HG03521 (cell line): ENCODE data around the gene FAM107A.
"Not testable (repeated sequence)": the region's sequence is repeated elsewhere in the genome, so short reads cannot be mapped to it uniquely, and the experiment has no call there.

Experiments used
- ATAC-seq: cut with Tn5 transposase; IDR thresholded peaks from one replicate; pipeline ENCODE4 v1.9.1; 2021; ENCODE audit warnings: mild to moderate bottlenecking, moderate library complexity; ENCODE audit not compliant: unreplicated experiment

The FAM107A gene

GRCh38 chr3:58537412-58538301 is 39.5 kb downstream of the FAM107A start:
- no peak for ATAC-seq

DNA sequence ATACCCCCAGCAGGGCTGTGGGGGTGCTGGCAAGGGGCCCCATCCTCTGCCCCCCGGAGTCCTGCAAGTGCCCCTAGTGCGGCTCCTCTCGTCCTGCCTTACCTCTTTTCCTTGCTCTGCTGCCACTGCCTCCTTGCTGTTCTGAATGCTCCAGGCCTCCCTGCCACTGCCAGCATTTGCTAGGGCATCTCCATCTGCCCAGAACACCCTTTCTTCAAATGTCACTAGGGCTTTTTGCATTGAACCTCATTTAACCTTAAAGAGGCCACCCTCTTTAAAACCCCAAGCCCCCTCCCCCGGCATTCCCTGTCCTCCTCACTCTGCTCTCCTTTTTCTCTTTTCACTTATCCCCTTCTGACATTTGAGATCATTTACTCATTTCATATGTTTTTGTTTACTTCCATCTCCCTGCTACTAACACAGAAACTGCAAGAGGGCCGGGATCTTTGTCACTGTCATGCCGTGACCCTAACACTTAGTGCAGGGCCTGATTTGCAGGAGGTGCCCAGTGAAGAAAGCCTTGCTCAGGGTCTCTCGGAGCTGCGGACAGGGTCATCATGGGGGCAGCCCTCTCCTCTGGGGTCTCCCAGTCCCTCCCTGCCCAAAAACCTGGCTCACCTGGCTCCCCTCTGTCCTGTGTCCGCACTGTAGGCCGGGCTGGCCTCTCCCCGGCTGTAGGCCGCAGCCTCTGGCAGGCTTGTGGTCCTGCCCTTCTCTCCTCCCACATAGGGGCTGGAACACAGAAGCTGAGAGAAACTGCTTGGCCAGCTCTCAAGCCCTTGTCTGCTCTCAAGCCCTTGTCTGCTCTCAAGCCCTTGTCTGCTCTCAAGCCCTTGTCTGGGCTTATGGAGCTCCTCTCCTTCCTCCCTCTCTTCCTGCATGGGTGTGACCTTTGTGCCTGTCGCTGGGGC is 40.4 kb downstream of the FAM107A start, which contains the start of gene ACOX2:
Gene ACOX2 (minus strand): TSS at position 690 of the 911 bp plus-strand sequence. CDS start 2,084 bp downstream, outside the sequence.
- ATAC-seq: no peak

DNA sequence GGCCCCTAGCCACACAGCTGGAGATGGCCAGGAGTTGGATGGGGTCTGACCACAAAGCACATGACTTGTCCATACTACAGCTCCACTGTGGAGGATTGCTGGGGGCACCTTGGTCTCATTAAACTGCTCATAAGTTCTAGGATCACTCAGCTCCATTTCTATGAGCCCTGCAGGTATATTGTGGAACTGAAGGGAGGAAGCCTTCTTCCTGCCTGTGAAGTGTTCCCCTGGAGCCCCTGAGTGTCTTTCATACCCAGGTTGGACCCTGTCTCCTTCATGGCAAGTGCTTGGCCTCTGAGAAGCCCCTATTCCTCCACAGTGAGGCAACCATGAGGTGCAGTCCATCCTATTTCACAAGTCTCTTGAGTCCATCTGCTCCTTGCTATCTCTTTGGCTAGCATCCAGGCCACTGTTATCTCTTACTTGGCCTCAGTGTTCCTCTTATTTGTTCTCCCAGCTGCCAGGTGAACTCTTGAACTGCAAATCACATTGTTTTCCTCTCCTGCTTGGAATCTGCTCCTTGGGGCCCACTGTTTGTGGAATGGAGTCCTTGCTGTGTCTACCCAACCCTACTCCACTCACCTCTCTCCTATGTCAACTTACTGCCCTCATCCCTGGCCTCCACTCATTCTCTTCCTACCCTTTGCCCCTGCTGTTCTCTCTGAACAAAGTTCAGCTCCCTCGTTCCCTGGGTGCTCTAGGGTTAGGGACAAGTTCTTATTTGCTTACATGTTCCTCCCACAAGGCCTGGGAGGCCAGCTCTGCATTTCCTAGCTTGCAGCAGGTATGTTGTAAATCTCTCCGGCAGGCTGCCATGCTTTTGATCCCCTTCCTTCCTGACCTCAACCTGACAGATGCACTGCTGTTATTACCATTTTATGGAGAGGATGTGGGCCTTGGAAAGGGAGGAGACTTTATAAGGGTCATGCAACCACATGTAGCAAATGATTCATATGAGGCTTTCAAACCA is 41.4 kb downstream of the FAM107A start:
- ATAC-seq: no peak

DNA sequence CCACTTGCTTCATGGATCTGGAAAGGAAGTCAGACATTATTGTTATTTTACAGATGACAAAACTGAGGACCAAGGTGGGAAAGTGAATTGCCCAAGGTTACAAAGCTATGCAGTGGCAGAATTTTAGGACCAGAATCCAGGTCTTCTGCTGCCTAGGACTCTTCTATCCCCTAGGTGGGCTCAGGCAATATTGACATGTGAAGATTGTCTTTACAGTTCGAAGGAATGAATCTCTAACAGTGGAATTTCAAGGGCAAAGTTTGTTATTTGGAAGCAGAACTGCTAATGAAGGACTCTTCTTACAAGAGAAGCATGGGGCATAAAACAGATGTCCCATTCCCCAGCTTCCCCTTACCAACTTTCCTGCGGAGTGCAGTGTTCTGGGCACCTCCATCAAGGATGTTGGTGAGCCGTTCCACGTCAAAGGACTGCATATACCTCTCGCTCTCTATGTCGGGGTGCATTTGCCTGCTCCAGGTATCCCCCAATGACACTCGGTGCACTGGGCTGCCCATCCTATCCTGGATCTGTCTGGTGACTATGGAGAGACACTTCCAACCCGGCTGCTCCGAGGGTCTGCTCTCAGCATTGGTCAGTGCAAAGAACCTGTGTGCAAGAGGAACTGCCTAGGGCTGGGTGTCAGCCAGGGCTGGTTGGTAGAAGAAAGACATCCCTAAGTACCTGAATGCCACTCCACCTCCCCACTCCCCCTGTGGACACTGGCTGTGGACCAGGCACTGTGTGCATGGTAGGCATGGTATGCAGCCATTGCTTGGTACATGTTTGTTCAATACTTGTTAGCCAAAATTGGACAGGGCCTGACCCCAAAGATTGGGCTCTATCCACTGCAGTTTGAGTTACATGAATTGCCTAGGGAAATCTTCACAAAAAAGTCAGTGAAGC is 42.3 kb downstream of the FAM107A start:
- no peak for ATAC-seq

GRCh38 chr3:58532794-58533220 is 44.4 kb downstream of the FAM107A start:
- ATAC-seq: peak; percentile 92

DNA sequence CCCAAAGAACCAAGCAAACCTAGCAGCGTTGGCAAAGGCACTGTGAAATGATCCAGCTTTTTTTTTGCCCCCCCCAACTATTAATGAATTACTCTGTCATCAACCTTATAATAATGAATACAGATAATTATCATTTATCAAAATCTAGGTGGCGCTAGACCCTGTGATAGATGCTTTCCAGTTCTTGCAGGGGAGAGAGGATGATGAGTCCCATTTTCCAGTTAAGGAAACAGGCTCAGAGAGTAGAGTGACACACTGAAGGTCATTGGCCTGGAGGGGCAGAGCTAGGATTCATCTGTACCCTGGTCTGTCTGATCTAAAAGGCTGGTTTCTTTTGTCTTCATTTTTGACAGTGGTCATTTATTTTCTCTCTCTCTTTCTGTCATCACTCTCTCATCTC is 45.2 kb downstream of the FAM107A start:
- no peak for ATAC-seq

DNA sequence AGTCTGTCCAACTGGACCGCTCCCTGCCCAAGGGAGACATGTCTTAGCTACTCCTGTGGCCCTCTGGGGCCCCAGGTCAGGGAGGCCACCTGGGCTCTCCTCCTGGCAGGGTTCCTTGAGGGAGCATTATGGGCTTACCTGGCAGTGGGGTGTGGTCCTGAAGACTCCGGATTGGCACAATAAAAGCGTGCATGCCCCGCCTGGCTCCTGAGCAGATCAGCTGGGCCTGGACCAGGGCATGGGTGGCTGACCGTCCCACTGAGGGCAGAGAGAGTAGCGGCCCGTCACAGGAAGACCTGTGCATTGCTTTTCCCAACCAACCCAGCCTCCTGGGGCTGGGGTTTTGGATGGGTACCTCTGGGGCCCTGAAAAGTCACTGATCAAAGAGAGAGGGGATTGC is 45.6 kb downstream of the FAM107A start:
- ATAC-seq: no peak

DNA sequence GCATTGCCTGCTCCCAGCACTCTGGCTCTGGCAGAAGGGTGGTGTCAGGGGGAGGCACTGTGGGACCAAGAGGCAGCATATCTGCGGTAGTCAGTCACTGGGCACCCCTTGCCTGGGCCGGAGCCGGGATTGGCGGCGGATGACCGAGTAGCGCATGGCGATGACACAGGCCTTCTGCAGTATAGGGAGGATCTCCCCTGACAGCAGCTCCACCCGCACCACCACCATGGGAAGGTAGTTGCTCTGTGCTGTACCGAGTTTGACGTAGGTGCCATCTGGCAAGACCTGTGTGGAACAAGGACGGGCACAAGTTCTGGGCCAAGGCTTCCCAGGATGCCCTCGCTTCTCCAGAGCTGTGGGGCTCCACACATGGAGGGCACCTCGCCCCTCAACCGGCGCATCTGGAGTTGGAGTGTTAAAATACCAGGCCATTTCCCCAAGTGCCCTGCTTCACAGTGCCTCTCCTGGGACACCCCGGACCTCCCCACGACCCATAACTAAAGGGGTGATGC is 46.8 kb downstream of the FAM107A start:
- no peak for ATAC-seq

DNA sequence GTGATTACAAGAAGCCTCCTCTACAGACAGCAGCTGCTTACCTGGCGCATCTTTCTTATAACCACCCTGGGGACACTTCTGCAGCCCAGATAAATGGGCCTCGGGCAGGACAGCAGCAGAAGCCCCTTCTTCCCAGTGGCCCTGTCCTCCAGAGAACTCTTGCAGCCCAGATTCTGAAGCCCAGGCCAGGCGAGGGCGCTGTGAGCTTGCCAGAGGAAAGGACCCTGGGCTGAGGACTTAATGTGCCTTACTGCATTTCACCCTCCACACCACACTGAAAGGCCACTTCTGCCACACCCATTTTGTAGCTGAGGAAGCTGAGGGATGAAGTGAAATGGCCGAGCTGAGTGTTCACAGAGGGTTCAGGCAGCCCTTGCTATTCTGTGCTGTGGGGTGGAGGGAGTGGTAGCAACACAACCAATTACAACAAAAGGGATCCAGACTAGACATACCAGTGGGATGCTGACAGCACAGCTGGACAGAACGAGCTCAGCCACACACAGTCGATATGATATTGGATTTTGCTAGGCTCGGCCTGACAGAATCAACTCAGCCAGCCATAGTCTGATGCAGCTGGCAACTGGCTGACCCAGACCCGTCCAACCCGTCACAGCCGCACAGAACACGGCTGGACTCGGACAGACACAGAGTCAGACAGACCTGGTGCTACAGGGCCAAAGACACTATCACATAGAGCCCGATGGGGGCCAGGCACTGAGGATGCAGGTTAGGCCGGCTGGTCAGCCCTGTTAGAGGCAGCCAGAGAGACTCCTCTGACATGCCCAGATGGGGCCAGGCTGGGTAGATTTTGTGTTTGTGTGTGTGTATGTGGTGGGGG is 47.5 kb downstream of the FAM107A start:
- ATAC-seq: no peak

- no peak for ATAC-seq
Observed at GRCh38 chr3:58528629-58529028, 48.6 kb downstream of the FAM107A start.

DNA sequence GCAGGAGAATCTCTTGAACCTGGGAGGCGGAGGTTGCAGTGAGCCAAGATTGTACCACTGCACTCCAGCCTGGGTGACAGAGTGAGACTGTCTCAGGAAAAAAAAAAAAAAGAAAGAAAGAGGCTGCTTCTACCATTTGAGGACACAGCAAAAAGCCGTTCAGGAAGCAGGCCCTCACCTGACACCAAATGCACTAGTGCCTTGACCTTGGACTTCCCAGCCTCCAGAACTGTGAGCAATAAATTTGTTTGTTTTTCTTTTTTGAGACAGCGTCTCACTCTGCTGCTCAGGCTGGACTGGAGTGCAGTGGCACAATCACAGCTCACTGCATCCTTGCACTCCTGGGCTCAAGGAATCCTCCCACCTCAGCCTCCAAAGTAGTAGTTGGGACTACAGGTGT is 49.8 kb downstream of the FAM107A start:
- not testable (repeated sequence) for ATAC-seq

DNA sequence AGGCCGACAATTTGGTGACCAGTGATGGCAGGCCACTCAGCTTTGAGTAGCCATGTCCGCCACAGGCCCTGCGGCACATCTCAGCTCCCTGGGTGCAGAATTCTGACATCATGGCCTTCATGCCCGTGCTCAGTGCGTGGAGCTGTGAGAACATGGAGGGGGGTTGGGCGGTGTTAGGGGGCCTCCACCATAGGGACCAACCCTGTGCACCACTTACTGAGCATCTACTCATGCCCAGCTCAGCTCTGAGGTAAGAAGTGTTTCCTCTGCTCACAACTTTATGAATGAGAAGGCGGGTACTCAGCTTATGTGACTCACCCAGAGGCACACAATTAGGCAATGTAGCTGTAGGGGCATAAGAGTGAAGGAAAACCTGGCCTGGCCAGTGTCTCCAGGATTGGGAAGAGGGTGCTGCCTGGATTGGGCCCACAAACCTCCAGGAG is 50.7 kb downstream of the FAM107A start:
- no peak for ATAC-seq

- ATAC-seq: no peak
Observed at GRCh38 chr3:58524326-58524888, 52.8 kb downstream of the FAM107A start.

DNA sequence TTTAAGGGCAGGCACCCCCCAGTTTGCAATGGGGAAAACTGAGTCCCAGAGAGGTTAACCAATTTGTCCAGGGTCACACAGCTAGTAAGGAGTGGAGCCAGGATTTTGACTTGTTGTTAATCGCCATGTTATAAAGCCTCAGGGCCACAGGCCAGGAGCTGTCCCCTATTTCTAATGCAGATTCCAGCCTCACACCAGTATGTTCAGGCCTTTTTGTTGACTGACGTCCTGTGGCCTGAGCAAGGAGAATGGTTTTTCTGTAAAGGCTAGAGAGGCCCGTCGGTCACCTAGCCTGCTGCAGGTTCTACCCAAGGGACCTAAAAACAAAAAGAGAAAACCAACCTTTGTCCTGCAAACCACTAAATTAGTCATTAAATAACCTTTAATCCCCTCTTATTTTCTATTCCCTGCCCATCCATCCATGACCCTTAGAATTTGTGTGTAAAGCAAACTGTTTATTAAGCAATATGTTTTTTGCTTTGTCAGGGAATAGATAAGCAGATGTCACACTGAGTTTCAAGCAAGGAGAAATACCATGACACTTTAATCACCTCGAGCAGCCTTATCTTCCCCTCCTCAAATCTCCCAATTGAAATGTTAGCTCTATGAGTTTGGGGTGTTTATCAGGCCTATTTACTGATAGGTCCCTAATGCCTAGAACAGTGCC is 54.3 kb downstream of the FAM107A start:
- no peak for ATAC-seq

DNA sequence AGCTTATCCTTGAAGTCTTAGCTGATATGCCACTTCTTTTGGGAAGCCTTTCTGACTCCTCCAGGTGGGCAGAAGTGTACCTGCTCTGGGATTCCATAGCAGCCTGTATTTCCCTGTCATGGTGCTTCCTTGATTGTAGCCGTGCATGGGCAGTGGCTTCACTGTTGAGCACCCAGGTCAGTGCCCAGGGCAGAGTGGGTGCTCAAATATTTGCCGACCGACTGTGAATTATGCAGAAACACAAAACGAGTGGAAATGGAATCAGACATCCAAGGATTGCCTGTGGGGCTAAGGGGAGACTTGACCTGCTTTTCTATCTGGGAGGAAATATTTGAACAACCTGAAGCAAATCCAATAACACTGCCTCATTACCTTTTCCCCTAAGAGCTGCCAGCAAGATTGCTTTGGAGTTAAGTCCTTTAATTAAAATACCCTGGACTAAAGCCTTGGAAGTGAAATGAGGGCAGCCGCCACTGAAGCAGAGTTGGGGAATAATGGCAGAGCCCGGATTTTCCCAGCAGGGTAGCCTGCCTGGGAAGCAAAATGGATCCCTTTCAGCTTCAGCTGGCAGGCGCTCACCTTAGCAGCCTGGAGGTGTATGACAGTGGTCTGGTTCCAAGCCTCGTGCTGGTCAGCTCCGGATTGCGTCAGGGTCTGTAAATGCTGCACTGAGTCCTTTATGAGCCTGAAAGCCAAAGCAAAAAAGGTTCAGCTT is 55.1 kb downstream of the FAM107A start:
- ATAC-seq: no peak

GRCh38 chr3:58521336-58521670 is 55.9 kb downstream of the FAM107A start:
- no peak for ATAC-seq
